ENCODE data around the gene PIK3R3.

The PIK3R3 gene

DNA sequence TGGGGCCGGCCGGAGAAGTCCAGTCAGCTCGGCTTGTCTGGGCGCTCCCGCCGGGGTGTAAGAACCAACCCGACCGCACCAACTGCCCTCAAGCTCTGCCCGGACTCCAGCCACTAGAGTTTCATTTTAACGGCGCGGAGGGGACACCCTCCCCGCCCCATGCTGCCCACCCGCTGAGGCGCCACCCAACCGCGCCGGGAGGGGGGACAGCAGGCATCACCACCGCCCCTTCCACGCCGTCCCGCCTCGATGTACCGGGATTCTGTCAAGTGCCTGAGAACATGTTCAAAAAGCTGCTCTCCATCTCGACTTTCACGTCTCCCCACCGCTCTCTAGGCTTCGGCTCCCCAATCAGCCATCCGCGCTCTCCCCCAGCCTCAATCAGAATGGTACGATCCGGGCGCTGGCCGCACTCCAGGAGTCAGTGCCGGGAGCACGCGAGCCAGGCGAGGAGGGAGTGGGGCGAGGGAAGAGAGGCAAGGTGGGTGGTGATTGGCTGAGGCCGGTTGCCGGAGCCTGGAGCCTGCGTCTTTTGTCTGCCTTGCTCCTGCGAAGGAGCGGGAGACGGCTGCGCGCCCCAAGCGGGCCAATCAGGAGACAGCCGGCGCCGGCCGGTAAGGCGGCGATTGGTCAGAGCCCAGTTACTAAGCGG lies at the start of gene PIK3R3:
Gene PIK3R3 (minus strand): TSS at position 101 of the 652 bp plus-strand sequence. CDS start 677 bp downstream, outside the sequence.
- peak; percentile 75 for DNase-seq (ENCODE audit: low read depth)

DNA sequence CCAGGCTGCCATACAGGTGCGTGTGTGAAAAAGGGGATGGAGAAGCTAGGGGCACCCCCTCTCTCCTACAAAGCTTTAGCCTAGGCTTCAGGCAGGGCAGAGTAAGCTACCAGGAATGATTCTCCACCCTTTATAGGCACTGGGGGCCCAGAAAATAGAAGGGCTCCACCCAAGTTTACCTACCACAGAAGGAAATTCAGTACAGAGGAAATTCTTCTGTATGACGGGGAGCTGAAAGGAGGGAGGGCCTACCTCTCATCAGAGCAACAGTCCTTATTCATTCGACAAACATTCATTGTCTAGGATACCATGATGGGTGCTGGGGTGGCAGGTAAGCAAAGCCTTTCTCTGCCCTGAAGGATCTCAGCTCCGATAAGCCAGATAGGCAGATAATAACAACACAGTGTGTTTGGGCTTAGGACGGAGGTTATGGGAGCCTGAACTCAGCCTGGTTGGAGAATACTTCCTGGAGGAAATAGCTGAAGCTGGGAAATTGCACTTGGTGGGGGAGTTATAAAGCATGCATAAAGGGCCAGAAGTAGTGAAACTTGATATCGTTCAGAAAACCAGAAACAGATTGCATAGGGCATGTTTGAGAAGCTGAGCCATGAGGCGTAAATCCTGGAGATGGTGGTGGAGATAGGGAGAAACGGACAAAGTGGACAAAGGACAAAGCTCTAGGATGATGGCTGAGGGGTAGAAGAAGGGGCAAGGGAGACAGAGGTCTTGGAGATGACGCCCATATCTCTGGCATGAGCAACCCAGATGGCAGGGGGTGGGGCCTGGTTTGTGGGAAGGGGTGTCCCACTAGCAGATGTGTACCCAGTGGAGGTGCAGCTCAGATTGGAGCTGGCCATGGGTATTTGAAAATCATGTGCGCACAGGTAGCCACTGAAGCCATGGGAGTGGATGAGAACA lies 49.2 kb upstream of the PIK3R3 start:
- no peak for DNase-seq (ENCODE audit: low read depth)

DNA sequence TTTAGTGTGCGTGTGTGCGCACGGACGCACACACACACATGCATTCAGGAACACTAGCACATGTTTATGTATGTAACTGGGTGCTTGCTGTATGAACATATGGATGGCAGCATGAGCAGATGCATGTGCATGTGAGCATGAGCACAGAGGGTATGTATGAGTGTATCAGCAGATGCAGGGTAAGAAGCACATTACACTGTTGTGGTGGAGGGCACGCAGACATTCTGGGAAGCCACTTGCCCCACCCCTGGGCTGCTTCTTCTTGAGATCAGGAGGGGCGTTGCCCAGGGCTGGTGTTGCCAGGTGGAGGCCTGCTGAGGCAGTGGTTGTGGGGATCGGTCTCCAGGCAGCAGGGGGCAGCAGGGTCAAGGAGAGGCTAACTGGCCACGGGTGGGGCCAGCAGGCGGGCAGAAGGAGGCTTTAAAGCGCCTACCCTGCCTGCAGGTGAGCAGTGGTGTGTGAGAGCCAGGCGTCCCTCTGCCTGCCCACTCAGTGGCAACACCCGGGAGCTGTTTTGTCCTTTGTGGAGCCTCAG lies 47.7 kb upstream of the PIK3R3 start:
- no peak for DNase-seq (ENCODE audit: low read depth)

DNA sequence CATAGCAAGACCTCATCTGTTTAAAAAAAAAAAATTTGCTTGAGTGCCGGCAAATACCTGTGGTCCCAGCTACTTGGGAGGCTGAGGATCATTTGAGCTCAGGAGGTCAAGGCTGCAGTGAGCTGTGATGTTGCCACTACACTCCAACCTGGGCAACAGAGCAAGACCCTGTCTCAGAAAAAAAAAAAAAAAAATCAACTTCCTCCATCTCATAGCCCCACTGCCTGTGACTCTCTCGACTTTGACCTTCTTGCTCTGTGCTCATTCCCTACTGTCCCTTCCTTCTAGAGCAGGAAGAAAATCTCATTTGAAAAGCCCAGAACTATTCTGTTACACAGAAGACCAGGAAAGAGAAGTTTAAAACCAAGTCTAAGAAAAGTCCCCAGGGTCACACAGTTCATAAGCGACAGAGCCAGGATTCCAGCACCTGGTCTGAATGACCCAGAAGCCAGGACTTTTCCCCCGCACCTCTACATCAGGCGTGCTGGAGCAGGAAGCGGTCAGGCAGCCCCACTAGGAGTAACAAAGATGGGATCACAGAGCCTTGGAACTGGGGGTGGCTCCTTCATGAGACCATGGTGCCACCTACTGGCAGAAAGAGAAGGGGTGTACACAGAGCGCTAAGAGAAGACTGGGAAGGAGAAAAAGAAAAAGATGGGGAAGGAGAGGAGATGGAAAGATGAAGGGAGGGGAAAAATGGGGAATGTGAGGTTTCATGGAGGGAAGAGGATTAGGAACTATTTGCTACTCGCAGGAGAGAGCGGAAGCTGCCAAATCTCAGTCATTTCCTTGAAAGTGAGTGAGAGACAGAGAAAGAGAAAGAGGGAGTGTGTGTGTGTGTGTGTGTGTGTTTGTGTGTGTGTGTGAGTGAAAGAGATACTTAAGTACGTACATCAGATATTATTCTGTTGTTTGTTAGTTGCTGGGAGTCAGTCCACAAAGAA lies 47.0 kb upstream of the PIK3R3 start:
- peak; percentile 28 for DNase-seq (ENCODE audit: low read depth)

DNA sequence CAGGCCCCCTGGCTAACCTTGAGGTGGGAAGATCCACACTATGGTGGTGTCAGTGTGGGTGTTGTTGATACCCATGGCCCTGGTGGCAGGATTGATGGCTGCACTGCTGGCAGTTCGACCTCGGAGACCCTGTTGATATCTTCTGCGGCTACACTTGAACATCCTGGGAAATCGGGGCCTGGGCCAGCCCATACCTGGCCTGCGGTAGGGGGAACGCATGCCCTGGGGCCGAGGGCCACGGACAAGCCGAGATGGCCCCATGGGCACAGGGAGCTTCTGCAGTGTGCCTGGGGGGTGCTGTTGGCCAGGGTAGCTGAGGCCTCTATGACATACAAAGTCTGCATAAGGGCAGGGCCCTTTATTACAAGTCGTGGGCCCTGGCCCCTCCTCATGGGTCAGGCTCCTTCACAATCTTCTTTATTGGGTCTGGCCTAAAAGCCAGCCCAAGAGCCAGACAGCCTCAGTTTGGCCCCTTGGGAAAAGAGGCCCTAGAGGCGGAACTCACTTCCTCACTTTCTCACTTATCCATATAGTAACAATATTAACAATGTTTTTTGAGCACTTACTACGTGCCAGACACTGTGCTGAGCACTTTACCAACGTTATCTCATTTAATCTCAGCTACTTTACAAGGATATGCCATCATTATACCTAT lies 43.9 kb upstream of the PIK3R3 start, which contains the start of gene P3R3URF:
Gene P3R3URF (minus strand): TSS at position 278 of the 655 bp plus-strand sequence. CDS start 17 bp downstream, at position 261.
- DNase-seq (ENCODE audit: low read depth) = no peak

DNA sequence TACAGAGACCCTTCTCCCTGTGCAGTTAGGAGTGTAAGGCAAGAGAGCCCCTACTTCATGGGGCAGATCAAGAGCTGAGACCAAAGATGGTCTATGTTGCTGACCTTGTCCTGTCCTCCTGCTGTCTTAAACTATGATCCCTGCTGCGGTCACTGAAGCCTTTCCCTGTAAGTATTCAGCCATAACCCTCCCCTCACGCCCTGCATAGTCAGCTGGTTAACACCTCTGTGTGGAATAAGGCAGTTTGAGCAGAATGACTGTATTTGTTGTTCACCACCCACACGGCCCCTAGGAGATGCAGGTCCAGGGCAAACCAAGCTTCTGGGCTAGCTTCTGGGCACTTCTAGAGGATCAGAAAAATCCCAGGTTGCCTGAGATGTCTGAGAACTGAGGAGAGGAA lies 42.8 kb upstream of the PIK3R3 start:
- no peak for DNase-seq (ENCODE audit: low read depth)

DNA sequence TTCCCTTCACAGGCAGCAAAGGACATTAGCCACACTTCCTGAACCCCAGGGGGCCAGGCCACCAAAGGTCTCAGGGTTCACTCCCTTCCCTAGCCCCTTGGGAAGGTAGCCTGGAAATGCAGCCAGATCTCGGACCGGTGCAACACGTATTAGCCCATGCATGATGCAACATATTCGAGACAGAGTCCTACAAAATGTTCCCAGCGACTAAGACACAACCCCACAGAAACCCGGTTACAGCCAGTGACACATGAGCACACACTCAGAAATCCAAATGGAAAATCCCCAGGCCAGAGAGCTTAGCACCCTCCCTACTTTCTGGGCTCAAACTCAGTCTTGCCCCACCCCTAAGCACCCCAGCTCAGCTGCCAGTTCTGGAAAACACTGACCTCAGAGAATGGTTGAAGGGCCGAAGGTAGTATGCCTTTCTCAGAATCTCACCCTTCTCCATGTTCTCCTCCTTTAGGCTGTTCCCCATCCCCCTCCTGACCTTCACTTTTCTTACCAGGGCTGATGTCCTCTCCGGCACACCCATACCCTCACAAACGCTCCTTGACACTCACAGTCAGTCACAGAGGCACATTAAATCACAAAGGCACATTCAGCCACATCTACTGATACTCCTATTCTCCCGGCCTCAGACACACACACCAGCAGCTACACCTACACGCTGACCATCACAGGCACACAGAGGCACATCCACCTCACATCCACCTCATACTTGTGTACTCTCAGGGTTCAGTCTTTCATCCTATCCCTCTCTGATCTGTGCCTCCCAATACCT lies 42.2 kb upstream of the PIK3R3 start, which contains the start of gene TSPAN1:
Gene TSPAN1 (plus strand): TSS at position 640 of the 784 bp plus-strand sequence. CDS start 6,021 bp downstream, outside the sequence.
- no peak for DNase-seq (ENCODE audit: low read depth)

DNA sequence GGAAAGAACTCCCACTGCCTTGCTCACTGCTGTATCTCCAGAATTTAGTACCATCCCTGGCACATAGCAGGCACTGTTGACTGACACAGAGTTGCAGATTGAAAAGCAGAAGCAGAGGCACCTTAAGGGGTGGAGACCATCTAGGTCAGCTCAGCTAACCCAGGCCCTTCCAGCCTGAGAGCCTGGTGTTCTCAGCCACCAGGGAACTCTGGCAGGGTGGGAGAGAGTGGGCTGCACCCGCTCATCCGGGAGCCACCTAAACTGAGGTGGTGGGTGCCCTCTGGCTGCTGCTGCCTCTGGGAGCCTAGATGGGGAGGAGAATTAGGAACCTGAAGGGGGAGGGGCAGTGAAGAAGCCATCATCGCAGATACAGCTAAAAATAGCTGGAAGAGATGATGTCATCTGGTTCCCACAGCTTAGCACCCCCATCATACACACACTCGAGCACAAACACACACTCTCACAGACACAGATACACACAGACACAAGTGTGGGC lies 41.0 kb upstream of the PIK3R3 start:
- DNase-seq (ENCODE audit: low read depth) = no peak

DNA sequence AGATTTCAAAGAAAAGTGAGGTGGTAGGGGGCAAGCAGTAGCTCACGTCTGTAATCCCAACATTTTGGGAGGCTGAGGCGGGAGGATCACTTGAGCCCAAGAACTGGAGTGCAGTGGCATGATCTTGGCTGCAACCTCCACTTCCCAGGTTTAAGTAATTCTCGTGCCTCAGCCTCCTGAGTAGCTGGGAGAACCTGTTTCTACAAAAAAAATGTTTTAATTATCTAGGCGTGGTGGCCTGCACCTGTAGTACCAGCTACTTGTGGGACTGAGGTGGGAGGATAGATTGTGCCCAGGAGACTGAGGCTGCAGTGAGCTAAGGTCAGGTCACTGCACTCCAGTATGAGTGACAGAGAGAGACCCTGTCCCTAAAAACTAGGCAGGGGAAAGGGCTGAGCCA lies 39.9 kb upstream of the PIK3R3 start:
- DNase-seq (ENCODE audit: low read depth) = no peak

DNA sequence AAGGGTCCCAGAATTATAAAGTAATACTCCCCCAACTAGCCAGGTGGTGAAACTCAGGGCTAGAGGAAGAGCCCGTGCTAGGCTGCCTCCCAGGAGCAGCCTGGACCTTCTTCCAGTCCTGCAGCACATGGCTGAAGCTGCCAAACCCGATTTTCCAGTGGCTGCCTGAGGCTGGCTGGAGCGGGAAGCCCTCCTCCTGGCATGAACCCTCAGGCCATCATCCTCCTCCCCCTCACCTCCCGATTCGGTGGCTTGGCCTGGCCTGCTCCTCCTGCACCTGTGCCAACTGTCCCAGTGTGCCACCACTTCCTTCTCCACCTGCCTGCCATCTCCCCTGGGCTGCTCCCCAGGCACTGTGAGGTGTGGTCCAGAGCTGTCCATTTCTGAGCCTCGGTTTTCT lies 39.4 kb upstream of the PIK3R3 start:
- DNase-seq (ENCODE audit: low read depth) = no peak

DNA sequence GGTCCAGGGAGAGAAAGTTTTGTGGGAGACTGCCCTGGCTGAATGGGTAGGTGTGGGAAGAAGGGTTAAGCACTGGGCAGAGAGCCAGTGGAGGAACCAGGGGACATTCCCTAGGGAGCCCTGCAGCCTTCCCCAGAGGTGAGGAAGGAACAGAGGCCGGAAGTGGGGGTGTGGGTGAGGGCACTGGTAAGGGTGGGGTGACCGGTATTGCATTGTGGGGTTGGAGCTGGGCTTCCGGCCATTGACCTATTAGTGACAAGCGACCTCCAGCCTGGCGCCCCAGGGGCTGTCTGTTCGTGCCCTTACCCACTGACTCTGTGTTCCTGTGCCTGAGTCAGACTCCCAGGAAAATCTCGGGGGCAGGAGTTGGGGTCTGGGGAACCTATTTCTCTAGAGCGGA lies 38.9 kb upstream of the PIK3R3 start:
- no peak for DNase-seq (ENCODE audit: low read depth)

DNA sequence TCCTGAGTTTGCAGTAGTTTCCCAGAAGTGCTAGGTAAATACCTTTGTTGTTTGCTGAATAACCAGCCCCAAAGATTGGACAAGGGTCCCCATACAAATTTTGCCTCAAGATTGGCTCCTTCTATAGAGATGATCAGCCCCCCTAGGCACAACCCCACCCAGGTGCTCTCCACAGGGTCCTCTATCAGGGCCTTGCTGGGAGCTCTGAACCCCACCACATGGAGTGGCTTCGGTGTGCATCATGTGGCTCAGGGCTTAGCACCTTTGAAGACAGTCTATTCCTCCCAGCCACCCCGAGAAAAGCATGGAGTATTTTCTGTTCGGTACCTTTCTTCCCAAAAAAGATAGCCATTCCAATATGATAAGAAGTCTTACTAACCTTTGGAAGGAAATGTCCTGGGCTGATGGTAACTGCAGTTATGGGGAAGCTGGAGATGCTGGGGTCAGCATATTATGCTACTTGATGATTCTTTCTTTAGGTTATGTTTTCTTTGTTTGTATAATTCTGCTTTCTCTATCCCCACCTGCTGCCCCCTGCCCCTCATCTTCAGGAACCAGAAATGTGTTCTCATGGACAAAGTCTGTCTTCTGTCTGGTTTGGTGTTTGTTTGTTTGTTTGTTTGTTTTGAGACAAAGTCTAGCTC lies 37.5 kb upstream of the PIK3R3 start:
- DNase-seq (ENCODE audit: low read depth) = no peak

DNA sequence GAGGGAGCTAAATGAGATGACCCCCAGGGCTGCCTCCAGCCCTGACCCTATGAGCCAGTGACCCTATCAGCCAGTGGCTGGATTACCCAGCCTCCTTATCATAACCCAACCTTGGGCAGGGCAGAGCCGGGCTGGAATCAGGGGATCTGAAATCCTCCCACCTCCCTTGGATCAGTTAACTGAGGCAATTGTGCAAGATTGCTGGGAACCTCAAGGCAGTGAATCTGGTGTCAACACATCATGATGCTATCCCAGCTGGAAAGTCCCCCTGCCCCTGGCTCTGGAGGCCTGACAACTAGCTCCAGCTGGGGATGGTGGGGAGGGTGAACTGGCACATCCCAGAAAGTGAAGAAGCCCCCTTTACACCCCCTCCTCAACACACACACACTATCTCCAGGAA lies 36.0 kb upstream of the PIK3R3 start:
- no peak for DNase-seq (ENCODE audit: low read depth)

DNA sequence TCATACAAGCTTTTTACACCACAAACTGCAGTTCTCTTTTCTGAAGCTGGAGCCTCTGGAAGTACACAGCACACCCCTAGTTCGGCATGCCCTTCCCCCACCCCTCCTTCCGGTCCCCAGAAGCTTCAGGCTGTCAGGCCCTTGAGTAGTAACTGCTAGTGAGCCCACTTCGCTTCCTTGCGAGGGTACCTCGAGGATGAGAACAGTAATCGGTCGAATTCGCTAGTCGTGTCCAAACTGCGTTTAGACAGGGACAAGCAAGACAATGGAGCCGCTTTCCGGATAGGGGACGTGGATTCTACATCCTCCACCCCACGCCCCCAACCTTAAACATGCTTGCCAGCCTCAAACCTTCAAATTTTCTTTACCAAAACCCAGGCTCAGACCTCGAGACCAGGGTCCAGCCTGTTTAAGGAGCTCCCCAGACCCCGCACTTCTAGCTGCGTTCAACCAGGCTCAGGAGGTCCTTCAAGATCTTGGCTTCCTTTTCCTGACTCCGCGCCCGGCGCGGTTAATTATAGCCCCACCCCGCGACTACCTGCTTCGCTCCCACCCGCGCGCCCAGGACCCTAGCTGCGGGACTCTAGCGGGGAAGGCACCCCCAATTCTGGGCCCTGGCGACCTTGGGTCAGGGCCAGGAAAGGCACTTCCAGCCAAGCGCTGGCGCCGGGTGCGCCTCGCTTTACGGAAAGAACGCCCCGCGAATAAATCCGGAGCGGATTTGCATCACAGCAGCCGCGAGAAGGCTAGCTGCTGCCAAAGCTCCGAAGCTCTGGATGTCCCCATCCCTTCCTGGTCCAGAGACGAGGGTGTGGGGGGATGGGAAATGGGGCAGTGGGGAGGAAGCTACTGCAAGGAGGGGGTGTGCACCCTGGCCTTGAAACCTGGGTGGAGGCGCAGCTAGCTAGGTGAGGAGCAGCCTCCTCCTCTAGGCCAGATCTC lies 34.4 kb upstream of the PIK3R3 start:
- DNase-seq (ENCODE audit: low read depth) = peak; percentile 10

DNA sequence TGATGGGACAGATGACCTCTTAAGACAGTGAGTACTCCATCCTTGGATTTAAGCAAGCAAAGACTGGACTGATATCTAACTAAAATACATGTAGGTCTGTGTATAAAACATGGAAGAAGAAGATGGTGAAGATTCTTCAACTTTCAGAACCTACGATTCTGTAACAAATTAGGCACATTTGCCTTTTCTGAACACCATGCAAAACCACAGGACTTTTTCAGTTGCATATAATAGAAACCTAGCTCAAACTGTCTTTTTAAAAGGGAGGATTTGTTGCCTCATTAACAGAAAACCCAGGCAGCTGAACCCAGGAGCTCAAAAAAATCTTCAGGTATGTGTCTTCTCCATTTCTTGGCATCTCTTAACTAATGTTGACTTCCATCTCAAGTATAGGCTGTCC lies 27.8 kb upstream of the PIK3R3 start:
- DNase-seq (ENCODE audit: low read depth) = no peak

DNA sequence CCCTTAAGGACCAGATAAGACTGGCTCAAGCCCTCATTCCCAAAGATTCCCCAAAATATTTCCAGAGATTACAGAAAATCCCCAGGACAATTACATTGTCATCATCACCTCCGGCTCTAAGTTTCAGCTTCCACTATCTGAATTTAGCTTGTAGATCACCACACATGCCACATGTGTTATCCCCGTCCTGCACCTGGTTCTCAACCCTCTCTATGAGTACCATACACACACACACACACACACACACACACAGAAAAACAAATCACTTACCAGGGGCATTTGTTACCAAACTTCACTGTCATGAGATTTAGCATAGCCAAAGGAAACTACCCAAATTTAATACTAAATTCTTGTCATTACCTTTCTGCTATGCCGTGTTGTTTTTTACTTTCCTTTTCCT lies 27.1 kb upstream of the PIK3R3 start:
- DNase-seq (ENCODE audit: low read depth) = no peak

DNA sequence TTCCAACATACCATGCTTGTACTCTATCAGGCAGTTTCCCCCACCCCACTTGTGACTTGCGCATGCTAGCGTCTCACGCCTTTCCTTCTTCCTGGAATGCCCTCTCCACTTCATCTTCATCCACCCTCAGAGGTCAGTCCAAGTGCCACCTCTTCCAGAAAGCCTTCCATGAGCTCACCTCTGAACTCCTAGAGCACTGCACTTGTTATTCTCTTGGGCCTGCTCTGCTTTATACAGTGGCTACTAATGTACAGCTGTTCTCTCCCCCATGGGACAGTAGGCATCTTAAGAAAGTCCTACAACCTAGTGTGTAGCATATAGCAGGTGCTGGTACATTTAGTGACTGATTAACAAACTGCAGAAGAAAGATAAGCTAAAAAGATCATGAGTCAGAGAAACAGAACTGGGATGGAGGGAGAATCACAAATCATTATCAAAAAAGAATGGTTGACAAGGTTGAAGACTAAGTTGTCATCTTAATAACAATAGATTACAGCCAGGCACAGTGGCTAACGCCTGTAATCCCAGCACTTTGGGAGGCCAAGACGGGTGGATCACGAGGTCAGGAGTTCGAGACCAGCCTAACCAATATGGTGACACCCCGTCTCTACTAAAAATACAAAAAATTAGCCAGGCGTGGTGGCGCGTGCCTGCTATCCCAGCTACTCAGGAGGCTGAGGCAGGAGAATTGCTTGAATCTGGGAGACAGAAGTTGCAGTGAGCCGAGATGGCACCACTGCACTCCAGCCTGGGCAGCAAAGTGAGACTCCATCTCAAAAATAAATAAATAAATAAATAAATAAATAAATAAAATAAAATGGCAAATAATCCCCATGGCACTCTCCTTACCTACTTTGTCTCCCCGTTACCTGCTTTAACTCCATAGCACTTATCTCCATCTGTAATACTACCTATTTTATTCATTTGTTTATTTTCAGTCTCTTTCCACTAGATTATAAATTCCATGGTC lies 26.2 kb upstream of the PIK3R3 start:
- DNase-seq (ENCODE audit: low read depth) = no peak
